ENCODE data around the gene SNTG2.

Gene SNTG2

GRCh38 chr2:1256632-1257324 lies 306.1 kb downstream of the SNTG2 start:
- no peak for TF ChIP-seq CTCF (IDR thresholded peaks at IDR 0.05; ENCODE audit: control insufficient read depth, extremely low read depth, insufficient read depth)
- H3K4me3 ChIP-seq (ENCODE audit: low read depth, low read length): no peak overlapping the region
- DNase-seq (ENCODE audit: low read depth): no peak

- TF ChIP-seq CTCF (IDR thresholded peaks at IDR 0.05; ENCODE audit: control insufficient read depth, extremely low read depth, insufficient read depth): no peak
- no peak for DNase-seq (ENCODE audit: low read depth)
- no peak overlapping the region for H3K4me3 ChIP-seq (ENCODE audit: low read depth, low read length)
Observed at GRCh38 chr2:1257334-1257733, 306.7 kb downstream of the SNTG2 start.

GRCh38 chr2:1259746-1260145 lies 309.1 kb downstream of the SNTG2 start:
- TF ChIP-seq CTCF (IDR thresholded peaks at IDR 0.05; ENCODE audit: control insufficient read depth, extremely low read depth, insufficient read depth): no peak
- H3K4me3 ChIP-seq (ENCODE audit: low read depth, low read length): no peak overlapping the region
- DNase-seq (ENCODE audit: low read depth): no peak

GRCh38 chr2:1262609-1263008 lies 312.0 kb downstream of the SNTG2 start:
- H3K4me3 ChIP-seq (ENCODE audit: low read depth, low read length): no peak overlapping the region
- TF ChIP-seq CTCF (IDR thresholded peaks at IDR 0.05; ENCODE audit: control insufficient read depth, extremely low read depth, insufficient read depth): no peak
- no peak for DNase-seq (ENCODE audit: low read depth)

- no peak for TF ChIP-seq CTCF (IDR thresholded peaks at IDR 0.05; ENCODE audit: control insufficient read depth, extremely low read depth, insufficient read depth)
Observed at GRCh38 chr2:1265454-1265853, 314.8 kb downstream of the SNTG2 start.

GRCh38 chr2:1266351-1266750 lies 315.7 kb downstream of the SNTG2 start:
- no peak for DNase-seq (ENCODE audit: low read depth)
- no peak for TF ChIP-seq CTCF (IDR thresholded peaks at IDR 0.05; ENCODE audit: control insufficient read depth, extremely low read depth, insufficient read depth)
- H3K4me3 ChIP-seq (ENCODE audit: low read depth, low read length): no peak overlapping the region

More at GRCh38 chr2:1265454-1265853, 314.8 kb downstream of the SNTG2 start:
- H3K4me3 ChIP-seq (ENCODE audit: low read depth, low read length): no peak overlapping the region
- DNase-seq (ENCODE audit: low read depth): no peak

- no peak overlapping the region for H3K4me3 ChIP-seq (ENCODE audit: low read depth, low read length)
- DNase-seq (ENCODE audit: low read depth): no peak
- TF ChIP-seq CTCF (IDR thresholded peaks at IDR 0.05; ENCODE audit: control insufficient read depth, extremely low read depth, insufficient read depth): no peak
Observed at GRCh38 chr2:1268034-1268433, 317.4 kb downstream of the SNTG2 start.

Measured in LNCaP clone FGC (cell line).